ENCODE measurements around the gene ZDHHC22. TPM values are rescaled to one million over a fixed set of nuclear protein-coding genes. Genes with fewer than 3 reads are reported as not detected.

The ZDHHC22 gene
- total RNA-seq, 1 donor from 2014 or later, result not detected

- DNase-seq (ENCODE audit: low spot score), result no peak
These were observed 37.2 kb downstream of the ZDHHC22 start for GRCh38 chr14:77104393-77104792.

- DNase-seq (ENCODE audit: low spot score), result no peak
These were observed 37.6 kb downstream of the ZDHHC22 start for GRCh38 chr14:77103951-77104350.

- no peak for DNase-seq (ENCODE audit: low spot score)
These were observed 38.1 kb downstream of the ZDHHC22 start for GRCh38 chr14:77103475-77103874.

- DNase-seq (ENCODE audit: low spot score), result no peak
These were observed 39.4 kb downstream of the ZDHHC22 start for GRCh38 chr14:77102154-77102553.

- DNase-seq (ENCODE audit: low spot score), result no peak
These were observed 40.6 kb downstream of the ZDHHC22 start for GRCh38 chr14:77100961-77101360.

GRCh38 chr14:77099425-77100167 is 42.0 kb downstream of the ZDHHC22 start:
- no peak for DNase-seq (ENCODE audit: low spot score)

GRCh38 chr14:77098529-77099353 is 42.9 kb downstream of the ZDHHC22 start:
- DNase-seq (ENCODE audit: low spot score), result no peak

- peak; percentile 100 for DNase-seq (ENCODE audit: low spot score)
These were observed 43.7 kb downstream of the ZDHHC22 start, which contains the start of gene CIPC for GRCh38 chr14:77097700-77098528. CIPC (plus strand) TSS chr14:77098258; CDS start chr14:77105709, 7,451 bp downstream.

- no peak for DNase-seq (ENCODE audit: low spot score)
These were observed 44.4 kb downstream of the ZDHHC22 start for GRCh38 chr14:77097006-77097699.

GRCh38 chr14:77094672-77095284 is 46.8 kb downstream of the ZDHHC22 start:
- peak; percentile 76 for DNase-seq (ENCODE audit: low spot score)

- no peak for DNase-seq (ENCODE audit: low spot score)
These were observed 48.9 kb downstream of the ZDHHC22 start for GRCh38 chr14:77092676-77093075.

- DNase-seq (ENCODE audit: low spot score), result no peak
These were observed 50.1 kb downstream of the ZDHHC22 start for GRCh38 chr14:77091518-77091917.

GRCh38 chr14:77088645-77089044 is 52.9 kb downstream of the ZDHHC22 start:
- DNase-seq (ENCODE audit: low spot score), result no peak

- peak; percentile 84 for DNase-seq (ENCODE audit: low spot score)
These were observed 53.4 kb downstream of the ZDHHC22 start for GRCh38 chr14:77088219-77088618.

GRCh38 chr14:77087631-77088030 is 54.0 kb downstream of the ZDHHC22 start:
- no peak for DNase-seq (ENCODE audit: low spot score)

GRCh38 chr14:77086951-77087350 is 54.6 kb downstream of the ZDHHC22 start:
- no peak for DNase-seq (ENCODE audit: low spot score)

GRCh38 chr14:77086017-77086727 is 55.4 kb downstream of the ZDHHC22 start:
- DNase-seq (ENCODE audit: low spot score), result no peak

GRCh38 chr14:77085538-77085937 is 56.1 kb downstream of the ZDHHC22 start:
- DNase-seq (ENCODE audit: low spot score), result no peak

- no peak for DNase-seq (ENCODE audit: low spot score)
These were observed 56.6 kb downstream of the ZDHHC22 start for GRCh38 chr14:77084985-77085384.

GRCh38 chr14:77083082-77083481 is 58.5 kb downstream of the ZDHHC22 start:
- DNase-seq (ENCODE audit: low spot score), result no peak
